Right lobe of liver (tissue), 6 donors: ENCODE results near the gene ZNF41. TPM values are rescaled to one million over a fixed set of nuclear protein-coding genes. Genes with fewer than 3 reads are reported as not detected.
"Not testable (repeated sequence)": the region's sequence is repeated elsewhere in the genome, so short reads cannot be mapped to it uniquely, and the experiment has no call there.

Experiments
- ATAC-seq, 4 donors: fragments of 200-7000 bp; cut with Tn5 transposase; one replicate each; pipeline ENCODE4 v1.9.1; 2020; ENCODE audit warnings: mild to moderate bottlenecking in 4 of 4, moderate library complexity in 4 of 4
- DNase-seq, 3 donors: peaks; one replicate each; pipeline ENCODE4 v3.0.0-alpha.2; 2020
- H3K27ac ChIP-seq, 3 donors: fragments of 200-600 bp; one replicate each; pipeline ENCODE4 v1.8.0; 2022
- H3K27me3 ChIP-seq, 2 donors: fragments of 200-600 bp; one replicate each; pipeline ENCODE4 v1.8.0; 2022
- H3K36me3 ChIP-seq, 4 donors: fragments of 200-600 bp; sonication (generic) in 1 of 4; one replicate each; pipeline versions ENCODE4 v1.5.1 to v1.8.0; 2017 to 2022; ENCODE audit warnings: control low read depth in 1 of 4
- H3K4me1 ChIP-seq, 4 donors: fragments of 200-600 bp; sonication (generic) in 1 of 4; one replicate each; pipeline versions ENCODE4 v1.5.1 to v1.8.0; 2017 to 2022; ENCODE audit warnings: control low read depth in 1 of 4
- H3K4me3 ChIP-seq, 3 donors: fragments of 200-600 bp; one replicate each; pipeline ENCODE4 v1.8.0; 2022
- H3K9me3 ChIP-seq, 4 donors: fragments of 200-600 bp; sonication (generic) in 1 of 4; one replicate each; pipeline versions ENCODE4 v1.5.1 to v1.8.0; 2017 to 2022; ENCODE audit warnings: control low read depth in 1 of 4
- POLR2A ChIP-seq: fragments of 450-650 bp; IDR thresholded peaks from one replicate; pipeline ENCODE4 v1.6.1; 2017; ENCODE audit warnings: antibody characterized with exemption, mild to moderate bottlenecking
- WGBS: methylation state at CpG from one replicate; pipeline ENCODE4 v1.1.6; 2018; ENCODE audit warnings: low coverage, low lambda C conversion rate; ENCODE audit not compliant: insufficient coverage; ENCODE audit errors: missing lambda C conversion rate; 5-methylcytosine and 5-hydroxymethylcytosine counted together
- intact Hi-C, 2 donors: fragments of 100-400 bp; cut with DNase I; formaldehyde crosslinking; loops; one replicate each; pipeline versions ENCODE4 v1.11.2 to v1.14.1; 2022
- total RNA-seq, 6 experiments: library from RNA; depleted of rRNA in 2 of 6; stranded (reverse); fragments of >200 nt in 2 of 6; fragmentation: NEBNext Ultra II Directional in 3 of 6; extraction: Animal tissue kit (Norgen Biotek cat#: 25700) in 3 of 6; gene quantifications; one replicate each; pipeline versions ENCODE4 v1.1.0 to v1.2.4, GENCODE V29; 2016 to 2023
- TF ChIP-seq, protein P1 (sequence below), 4 donors: fragments of 200-600 bp in 3 of 4; fragments of 450-650 bp in 1 of 4; IDR thresholded peaks; one replicate each; pipeline versions ENCODE4 v1.5.1 to v1.8.0; 2016 to 2022; ENCODE audit warnings: antibody characterized with exemption in 4 of 4, mild to moderate bottlenecking in 2 of 4
- donor health status: DM: no; HTN: yes; CAD: no.
- donor health status: DM: no; HTN: no; CAD: no.
- donor health status: DM: no; HTN: no; CAD: no.
- donor health status: DM: no; HTN: yes; CAD: no.
- donor health status: DM: no; HTN: yes; CAD: no.

The ZNF41 gene
- total RNA-seq, 6 experiments from 2014 or later, result 2.7 to 6.1 (median 3.9) TPM

DNA sequence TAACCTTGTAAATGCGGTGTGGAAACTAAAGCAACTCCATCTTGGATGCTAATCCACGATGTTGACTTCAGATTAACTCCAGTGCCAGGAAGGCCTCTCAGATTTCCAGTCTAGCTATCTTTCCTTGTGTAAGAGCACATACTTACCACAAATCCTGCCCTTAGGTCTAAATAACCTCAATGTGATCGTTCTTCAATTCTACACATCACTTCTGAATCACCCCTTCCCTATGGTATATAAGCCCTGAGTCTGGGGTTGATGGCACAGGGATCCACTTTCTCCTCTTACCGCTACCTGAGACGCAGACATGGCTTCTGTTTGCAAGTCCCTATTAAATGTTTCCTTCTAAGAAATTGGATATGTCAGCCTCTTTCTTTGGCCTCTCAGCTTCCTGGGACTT lies 17.5 kb upstream of the ZNF41 start:
- no peak overlapping the region for H3K4me3 ChIP-seq
- no peaks in the 10 kb centered on the region for H3K36me3 ChIP-seq
- 64% methylated on average over 5 of the region's 5 CpGs for WGBS
- no peaks in the 10 kb centered on the region for H3K9me3 ChIP-seq
- no peaks in the 10 kb centered on the region for H3K4me1 ChIP-seq
- no peak overlapping the region for H3K27ac ChIP-seq
- no peaks in the 10 kb centered on the region for H3K27me3 ChIP-seq
- ATAC-seq (no peak), DNase-seq (no peak)
- TF ChIP-seq POLR2A, result no peak
- TF ChIP-seq, protein P1, sequence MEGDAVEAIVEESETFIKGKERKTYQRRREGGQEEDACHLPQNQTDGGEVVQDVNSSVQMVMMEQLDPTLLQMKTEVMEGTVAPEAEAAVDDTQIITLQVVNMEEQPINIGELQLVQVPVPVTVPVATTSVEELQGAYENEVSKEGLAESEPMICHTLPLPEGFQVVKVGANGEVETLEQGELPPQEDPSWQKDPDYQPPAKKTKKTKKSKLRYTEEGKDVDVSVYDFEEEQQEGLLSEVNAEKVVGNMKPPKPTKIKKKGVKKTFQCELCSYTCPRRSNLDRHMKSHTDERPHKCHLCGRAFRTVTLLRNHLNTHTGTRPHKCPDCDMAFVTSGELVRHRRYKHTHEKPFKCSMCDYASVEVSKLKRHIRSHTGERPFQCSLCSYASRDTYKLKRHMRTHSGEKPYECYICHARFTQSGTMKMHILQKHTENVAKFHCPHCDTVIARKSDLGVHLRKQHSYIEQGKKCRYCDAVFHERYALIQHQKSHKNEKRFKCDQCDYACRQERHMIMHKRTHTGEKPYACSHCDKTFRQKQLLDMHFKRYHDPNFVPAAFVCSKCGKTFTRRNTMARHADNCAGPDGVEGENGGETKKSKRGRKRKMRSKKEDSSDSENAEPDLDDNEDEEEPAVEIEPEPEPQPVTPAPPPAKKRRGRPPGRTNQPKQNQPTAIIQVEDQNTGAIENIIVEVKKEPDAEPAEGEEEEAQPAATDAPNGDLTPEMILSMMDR (IDR thresholded peaks at IDR 0.05), result no peak
- intact Hi-C loops, result no loop called here

DNA sequence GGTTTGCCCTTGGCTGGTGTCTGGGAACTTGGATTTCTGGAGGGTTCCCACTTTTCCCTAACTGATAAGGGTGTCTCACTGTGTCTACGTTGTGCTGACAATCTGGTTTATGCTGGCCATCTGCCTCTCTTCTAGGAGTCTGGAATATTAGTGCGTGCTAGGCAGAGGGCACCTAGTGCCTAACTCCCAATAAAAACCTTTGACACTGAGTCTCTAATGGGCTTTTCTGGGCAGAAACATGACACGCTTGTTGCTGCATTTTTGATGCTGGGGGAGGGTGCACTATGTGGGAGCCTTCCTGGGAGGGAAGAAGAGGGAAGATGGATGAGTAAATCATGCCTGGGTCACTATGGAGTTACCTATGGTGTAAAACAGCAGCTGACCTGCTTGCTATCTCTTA lies 16.3 kb upstream of the ZNF41 start:
- Histone ChIP-seq H3K4me3 (no peak overlapping the region), H3K9me3 (peaks cover 0 to 4% (median 0%) of the 10 kb centered on the region in 4 donors), H3K4me1 (no peaks in the 10 kb centered on the region), H3K27me3 (no peaks in the 10 kb centered on the region), H3K27ac (no peak overlapping the region), H3K36me3 (no peaks in the 10 kb centered on the region)
- TF ChIP-seq, protein P1 (IDR thresholded peaks at IDR 0.05), result no peak
- no peak for TF ChIP-seq POLR2A
- intact Hi-C loops, result no loop called here
- ATAC-seq (no peak), DNase-seq (no peak)
- 28% methylated on average over 2 of the region's 3 CpGs for WGBS

DNA sequence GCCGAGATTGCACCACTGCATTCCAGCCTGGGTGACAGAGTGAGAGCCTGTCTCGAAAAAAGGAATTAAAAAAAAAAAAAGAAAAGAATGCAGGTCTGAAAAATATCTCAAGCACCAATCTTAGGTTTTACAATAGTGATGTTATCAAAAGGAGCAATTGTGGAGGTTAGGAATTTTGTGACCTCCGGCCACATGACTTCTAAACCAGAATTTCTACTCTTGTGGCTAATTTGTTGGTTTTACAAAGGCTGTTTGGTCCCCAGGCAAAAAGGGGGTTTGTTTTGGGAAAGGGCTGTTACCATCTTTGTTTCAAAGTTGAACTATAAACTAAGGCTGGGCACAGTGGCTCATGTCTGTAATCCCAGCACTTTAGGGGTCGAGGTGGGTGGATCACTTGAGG lies 15.4 kb upstream of the ZNF41 start:
- Histone ChIP-seq H3K4me3 (no peak overlapping the region), H3K9me3 (peaks cover 0 to 4% (median 0%) of the 10 kb centered on the region in 4 donors), H3K27ac (no peak overlapping the region), H3K27me3 (no peaks in the 10 kb centered on the region), H3K4me1 (no peaks in the 10 kb centered on the region), H3K36me3 (no peaks in the 10 kb centered on the region)
- no peak for ATAC-seq
- no peak for TF ChIP-seq POLR2A
- TF ChIP-seq, protein P1 (IDR thresholded peaks at IDR 0.05), result no peak
- no peak for DNase-seq
- WGBS, result 34% methylated on average over 4 of the region's 4 CpGs
- intact Hi-C loops, result no loop called here

DNA sequence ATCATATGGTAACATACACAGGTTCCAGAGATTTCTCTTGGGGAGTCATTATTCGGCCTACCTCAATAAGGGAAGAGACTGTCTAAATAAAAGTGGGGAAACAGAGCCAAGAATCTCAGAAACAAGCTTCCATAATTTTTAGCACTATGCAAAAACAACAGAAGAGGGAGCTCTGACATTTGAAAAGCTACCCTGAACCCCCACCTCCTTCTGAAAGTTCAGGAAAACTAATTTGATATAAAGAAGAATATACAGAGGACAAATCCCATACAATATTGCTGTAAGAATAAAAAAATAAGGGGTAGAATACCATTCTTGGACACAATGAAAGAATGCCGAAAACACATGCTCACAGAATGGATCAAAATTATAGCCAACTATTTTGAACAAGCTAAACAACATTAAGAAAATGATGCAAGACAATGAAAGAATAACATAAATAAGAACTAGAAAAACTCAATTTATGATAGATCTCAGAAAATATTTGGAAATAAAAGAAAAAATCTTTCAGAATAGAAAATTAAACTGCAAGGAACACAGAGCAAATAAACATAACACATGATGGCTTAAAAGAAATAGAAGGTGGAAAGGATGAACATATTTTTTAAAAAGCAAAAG lies 14.4 kb upstream of the ZNF41 start:
- H3K27me3 ChIP-seq, result no peaks in the 10 kb centered on the region

DNA sequence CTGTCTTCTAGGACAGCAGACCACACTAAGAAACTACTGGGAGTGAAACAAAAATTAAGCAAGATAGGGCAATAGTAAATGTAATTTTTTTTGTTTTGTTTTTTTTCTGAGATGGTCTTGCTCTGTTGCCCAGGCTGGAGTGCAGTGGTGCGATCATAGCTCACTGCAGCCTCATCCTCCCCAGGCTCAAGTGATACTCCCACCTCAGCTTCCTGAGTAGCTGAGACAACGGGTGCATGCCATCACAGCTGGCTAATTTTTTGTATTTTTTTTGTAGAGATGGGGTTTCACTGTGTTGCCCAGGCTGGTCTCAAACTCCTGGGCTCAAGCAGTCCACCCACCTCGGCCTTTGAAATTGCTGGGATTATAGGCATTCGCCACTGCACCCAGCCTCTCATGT lies 9.1 kb upstream of the ZNF41 start:
- DNase-seq, H3K27ac ChIP-seq, H3K4me3 ChIP-seq, ATAC-seq, H3K4me1 ChIP-seq, H3K9me3 ChIP-seq, H3K27me3 ChIP-seq, H3K36me3 ChIP-seq, intact Hi-C loops: not testable (repeated sequence)
- 53% methylated on average over 3 of the region's 4 CpGs for WGBS

More for the DNA sequence above, 14.4 kb upstream of the ZNF41 start:
- no peaks in the 10 kb centered on the region for H3K4me1 ChIP-seq
- no peak overlapping the region for H3K4me3 ChIP-seq
- DNase-seq, result no peak
- peaks cover 0 to 4% (median 0%) of the 10 kb centered on the region in 4 donors for H3K9me3 ChIP-seq
- intact Hi-C loops, result no loop called here
- H3K36me3 ChIP-seq, result no peaks in the 10 kb centered on the region
- 27% methylated on average over 2 of the region's 2 CpGs for WGBS
- no peak overlapping the region for H3K27ac ChIP-seq
- peak in 2 of 4 donors; percentile 30 to 55 for ATAC-seq
- no peak for TF ChIP-seq POLR2A
- TF ChIP-seq, protein P1 (IDR thresholded peaks at IDR 0.05), result peak; percentile 21 to 45 (median 31)
